NAMALWA (cell line): ENCODE results near the gene IL1RAPL2.
"Not testable (repeated sequence)": the region's sequence is repeated elsewhere in the genome, so short reads cannot be mapped to it uniquely, and the experiment has no call there.

Experiments
- DNase-seq: peaks from one replicate; pipeline ENCODE4 v3.0.0-alpha.2; 2015; ENCODE audit warnings: low spot score

Gene IL1RAPL2

GRCh38 chrX:105017641-105018040, 451.6 kb downstream of the IL1RAPL2 start:
- no peak for DNase-seq

- DNase-seq, result no peak
Observed at GRCh38 chrX:105018865-105019264, 452.9 kb downstream of the IL1RAPL2 start.

- not testable (repeated sequence) for DNase-seq
Observed at GRCh38 chrX:105028962-105029361, 463.0 kb downstream of the IL1RAPL2 start.

GRCh38 chrX:105038672-105039328, 472.8 kb downstream of the IL1RAPL2 start:
- no peak for DNase-seq

GRCh38 chrX:105050921-105051320, 484.9 kb downstream of the IL1RAPL2 start:
- DNase-seq, result no peak

- DNase-seq, result no peak
Observed at GRCh38 chrX:105051364-105051763, 485.4 kb downstream of the IL1RAPL2 start.

- DNase-seq, result no peak
Observed at GRCh38 chrX:105052926-105053325, 486.9 kb downstream of the IL1RAPL2 start.

GRCh38 chrX:105063743-105064142, 497.7 kb downstream of the IL1RAPL2 start:
- no peak for DNase-seq

GRCh38 chrX:105098201-105098600, 532.2 kb downstream of the IL1RAPL2 start:
- DNase-seq, result no peak

- DNase-seq, result no peak
Observed at GRCh38 chrX:105098812-105099211, 532.8 kb downstream of the IL1RAPL2 start.

- DNase-seq, result no peak
Observed at GRCh38 chrX:105101378-105101777, 535.4 kb downstream of the IL1RAPL2 start.

GRCh38 chrX:105109936-105110335, 543.9 kb downstream of the IL1RAPL2 start:
- DNase-seq, result no peak

- no peak for DNase-seq
Observed at GRCh38 chrX:105114554-105115130, 548.6 kb downstream of the IL1RAPL2 start.

- not testable (repeated sequence) for DNase-seq
Observed at GRCh38 chrX:105115596-105116320, 549.8 kb downstream of the IL1RAPL2 start.

GRCh38 chrX:105116486-105116885, 550.5 kb downstream of the IL1RAPL2 start:
- DNase-seq, result no peak

GRCh38 chrX:105117621-105118020, 551.6 kb downstream of the IL1RAPL2 start:
- no peak for DNase-seq

GRCh38 chrX:105120463-105120862, 554.5 kb downstream of the IL1RAPL2 start:
- DNase-seq, result no peak

GRCh38 chrX:105121186-105121585, 555.2 kb downstream of the IL1RAPL2 start:
- DNase-seq, result no peak

- DNase-seq, result no peak
Observed at GRCh38 chrX:105126201-105126600, 560.2 kb downstream of the IL1RAPL2 start.

- DNase-seq, result no peak
Observed at GRCh38 chrX:105134273-105134672, 568.3 kb downstream of the IL1RAPL2 start.

- DNase-seq, result no peak
Observed at GRCh38 chrX:105136786-105137185, 570.8 kb downstream of the IL1RAPL2 start.

GRCh38 chrX:105150036-105150435, 584.0 kb downstream of the IL1RAPL2 start:
- no peak for DNase-seq

- DNase-seq, result no peak
Observed at GRCh38 chrX:105150557-105150956, 584.6 kb downstream of the IL1RAPL2 start.
